Stimulated activated CD4-positive, alpha-beta T cell treated with anti-CD3 and anti-CD28 coated beads, Interleukin-15, amount 100 ng/mL, for 1 hour (primary cell): ENCODE measurements around the gene NUFIP2.
"Not testable (repeated sequence)": the region's sequence is repeated elsewhere in the genome, so short reads cannot be mapped to it uniquely, and the experiment has no call there.

ENCODE experiments used
- DNase-seq, 2 donors: peaks; one replicate each; pipeline ENCODE4 v3.0.0-alpha.2; 2020; ENCODE audit warnings: low read depth in 1 of 2, low spot score in 1 of 2

Gene NUFIP2

GRCh38 chr17:29283496-29283895 lies 10.5 kb downstream of the NUFIP2 start:
- DNase-seq, result no peak

- no peak for DNase-seq
Observed at GRCh38 chr17:29279397-29280070, 14.4 kb downstream of the NUFIP2 start.

GRCh38 chr17:29278692-29279091 lies 15.3 kb downstream of the NUFIP2 start:
- no peak for DNase-seq

DNA sequence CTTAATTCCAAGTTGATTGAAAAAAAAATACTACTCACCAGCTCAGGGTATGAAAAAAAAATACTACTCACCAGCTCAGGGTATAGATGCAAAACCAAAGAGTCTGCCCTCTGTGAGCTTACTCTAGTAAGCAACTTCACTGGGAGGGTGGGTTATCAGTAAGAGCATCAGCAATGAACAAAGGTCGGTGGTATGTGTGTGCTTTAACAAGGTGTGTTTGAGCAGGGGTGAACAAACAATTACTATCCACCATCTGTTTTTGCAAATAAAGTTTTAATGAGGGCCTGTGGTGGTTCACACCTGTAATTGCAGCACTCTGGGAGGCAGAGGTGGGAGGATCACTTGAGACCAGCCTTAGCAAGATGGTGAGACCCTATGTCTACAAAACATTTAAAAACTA lies 20.0 kb downstream of the NUFIP2 start:
- DNase-seq, result no peak

GRCh38 chr17:29271980-29272379 lies 22.0 kb downstream of the NUFIP2 start:
- not testable (repeated sequence) for DNase-seq

DNA sequence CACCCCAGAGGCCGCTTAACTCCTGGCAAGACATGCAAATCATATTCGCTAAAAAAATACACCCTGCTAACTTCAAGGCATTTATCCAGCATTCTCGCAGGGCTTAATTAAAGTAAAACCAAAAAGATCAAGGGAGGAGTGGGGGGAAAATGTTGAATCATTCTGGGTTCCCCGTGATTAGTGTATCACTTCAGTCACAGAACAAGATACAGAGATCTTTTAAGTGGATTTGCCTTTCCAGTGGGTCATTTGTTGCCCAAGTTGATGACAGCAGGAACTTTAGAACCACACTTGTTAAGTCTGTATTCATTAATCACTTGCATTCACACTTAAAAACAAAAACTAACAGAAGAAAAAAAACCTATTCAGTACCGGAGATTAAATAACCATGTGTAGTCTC lies 30.0 kb downstream of the NUFIP2 start:
- DNase-seq, result no peak

DNA sequence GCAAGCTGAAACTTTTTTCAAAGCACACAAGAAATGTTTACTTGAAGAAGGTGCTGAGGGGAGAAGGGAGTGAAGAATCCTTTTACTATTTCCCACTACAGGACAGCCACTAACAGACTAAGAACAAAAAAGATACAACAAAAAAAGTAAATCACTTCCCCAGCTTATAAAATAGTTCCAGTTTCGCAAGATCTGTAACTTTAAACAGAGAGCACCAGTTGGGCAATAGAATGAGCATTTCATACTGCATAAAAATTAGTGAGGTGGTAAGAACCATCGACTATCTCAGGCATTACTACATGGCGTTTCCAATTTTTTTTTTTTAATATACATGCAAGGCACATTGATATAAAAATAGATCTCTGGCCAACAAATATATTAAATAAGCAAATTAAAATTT lies 36.2 kb downstream of the NUFIP2 start:
- DNase-seq, result no peak

DNA sequence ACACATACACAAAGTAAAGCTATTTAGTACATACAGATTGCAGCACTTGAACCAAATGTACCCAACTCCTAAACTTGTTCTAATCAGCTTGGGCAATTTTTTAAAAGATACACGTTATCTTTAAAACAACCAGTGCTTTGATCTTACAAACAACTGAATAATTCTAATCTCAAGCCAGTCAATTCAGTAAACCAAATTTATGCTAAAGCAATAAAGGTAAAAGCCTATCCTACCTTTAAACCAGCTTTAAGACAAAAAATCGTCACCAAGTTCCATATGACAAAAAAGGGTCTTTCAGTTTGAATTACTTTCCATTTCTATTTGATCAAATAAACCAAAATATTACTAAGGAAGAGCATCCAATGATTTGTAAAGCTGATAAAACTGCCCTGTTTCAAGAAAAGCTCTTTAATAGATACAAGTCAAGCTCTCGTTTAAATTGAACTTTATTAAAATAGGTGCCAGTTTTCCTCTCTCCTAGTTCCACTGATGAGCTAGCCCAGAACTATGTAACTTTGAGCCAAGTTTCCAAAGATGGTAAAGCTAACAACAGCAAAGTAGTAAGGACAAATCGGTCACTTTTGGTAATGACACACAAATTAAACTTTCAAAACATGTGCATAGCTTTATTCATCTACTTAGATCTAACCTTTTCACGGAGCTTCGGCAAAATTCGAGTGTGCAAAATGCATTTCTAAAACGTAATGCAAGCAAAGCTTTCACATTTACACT lies 37.0 kb downstream of the NUFIP2 start:
- DNase-seq, result no peak

DNA sequence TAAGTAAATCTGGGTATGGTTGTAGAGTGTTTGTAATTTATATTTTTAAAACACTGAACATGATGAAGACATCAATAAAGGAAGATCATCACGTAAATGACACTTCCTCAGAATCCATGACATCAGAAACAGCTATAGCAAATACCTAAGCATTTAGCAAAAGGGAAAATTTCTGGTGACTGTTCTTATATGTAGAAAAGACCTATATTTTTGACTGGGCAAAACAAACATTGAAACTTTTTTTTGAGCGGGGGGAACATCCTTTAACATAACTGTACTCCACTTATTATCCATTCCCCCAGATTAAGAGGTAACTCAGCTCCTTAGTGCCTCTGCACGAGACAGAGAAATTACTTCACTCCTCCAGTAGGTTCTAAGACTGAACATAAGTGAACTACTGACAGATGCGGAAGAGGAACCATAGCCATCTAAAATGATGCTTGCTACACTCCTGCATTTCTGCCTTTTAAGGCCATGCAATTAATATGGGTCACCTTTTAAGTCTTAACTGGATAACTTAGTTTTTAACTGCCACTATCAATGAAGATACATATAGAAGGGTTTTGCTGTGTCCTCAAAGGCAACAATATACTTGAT lies 37.9 kb downstream of the NUFIP2 start:
- DNase-seq, result no peak

DNA sequence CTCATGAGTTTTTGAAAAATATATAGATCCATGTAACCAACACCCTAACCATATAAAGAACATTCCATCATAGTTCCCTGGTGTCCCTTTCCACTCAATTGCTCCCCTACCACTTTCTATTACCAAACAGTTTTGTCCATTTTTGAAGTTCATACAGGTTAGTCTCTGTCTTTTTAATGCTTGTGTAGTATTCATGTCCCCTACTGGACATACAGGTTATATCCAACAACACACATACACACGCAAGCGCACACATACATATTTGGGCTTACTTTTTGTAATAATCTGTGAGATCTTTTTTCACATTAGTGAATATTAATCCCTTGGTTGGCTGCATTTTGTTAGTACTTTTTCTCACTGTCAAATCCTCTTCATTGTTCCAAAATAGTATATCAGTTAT lies 40.9 kb downstream of the NUFIP2 start:
- no peak for DNase-seq

GRCh38 chr17:29252101-29252791 lies 41.7 kb downstream of the NUFIP2 start:
- DNase-seq, result no peak

GRCh38 chr17:29251184-29251583 lies 42.8 kb downstream of the NUFIP2 start:
- no peak for DNase-seq

- DNase-seq, result no peak
Observed at GRCh38 chr17:29250666-29251065, 43.3 kb downstream of the NUFIP2 start.

- DNase-seq, result no peak
Observed at GRCh38 chr17:29248845-29249244, 45.1 kb downstream of the NUFIP2 start.

DNA sequence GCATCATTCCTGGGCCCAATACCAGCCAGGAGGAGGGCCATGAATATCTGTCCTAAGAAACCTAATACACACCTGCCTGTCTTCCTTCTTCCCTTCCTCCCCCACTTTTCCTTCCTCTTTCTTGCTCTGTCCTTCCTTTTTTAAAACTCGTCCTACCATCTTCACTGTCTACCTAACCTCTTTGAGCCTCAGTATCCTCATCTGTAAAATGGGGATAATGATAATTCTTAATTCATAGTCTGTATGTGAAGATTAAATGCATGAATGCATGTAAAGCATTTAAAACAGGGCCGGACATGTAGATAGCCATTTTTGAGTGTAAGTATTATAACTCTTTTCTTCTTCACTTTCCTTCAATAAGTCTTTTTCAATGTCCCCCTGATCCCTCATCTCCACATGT lies 46.7 kb downstream of the NUFIP2 start:
- DNase-seq, result no peak

- DNase-seq, result no peak
Observed at GRCh38 chr17:29246628-29247027, 47.3 kb downstream of the NUFIP2 start, which contains the start of gene CRYBA1. CRYBA1 (plus strand) TSS chr17:29246859; CDS start chr17:29246864, 5 bp downstream.

GRCh38 chr17:29245401-29245800 lies 48.5 kb downstream of the NUFIP2 start:
- DNase-seq, result no peak

GRCh38 chr17:29243792-29244191 lies 50.2 kb downstream of the NUFIP2 start:
- no peak for DNase-seq

GRCh38 chr17:29242790-29243189 lies 51.2 kb downstream of the NUFIP2 start:
- no peak for DNase-seq

GRCh38 chr17:29242051-29242450 lies 51.9 kb downstream of the NUFIP2 start:
- DNase-seq, result no peak
